Measurements from ENCODE around the gene KCTD4.

The KCTD4 gene

GRCh38 chr13:45225370-45225769, 24.5 kb upstream of the KCTD4 start:
- ATAC-seq: no peak

DNA sequence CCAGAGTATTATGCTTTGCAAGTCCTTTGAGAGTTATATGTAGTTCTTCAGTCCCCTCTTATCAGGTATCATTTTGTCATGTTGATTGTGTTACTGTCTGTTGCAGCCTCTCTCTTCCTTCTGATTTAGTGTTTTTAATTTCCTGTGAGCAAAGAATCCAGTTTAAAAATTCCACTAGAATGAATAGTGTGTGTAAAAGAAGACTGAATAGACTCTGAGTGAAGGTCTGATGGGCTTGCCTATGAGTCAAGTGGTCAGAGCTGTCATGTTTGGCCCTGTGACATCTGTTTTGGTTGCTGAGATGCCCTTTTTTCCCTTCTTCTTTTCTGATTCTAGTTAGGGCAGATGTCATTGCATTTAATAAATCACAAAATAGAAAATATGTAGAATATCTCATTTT, 23.3 kb upstream of the KCTD4 start:
- ATAC-seq: peak; percentile 63
- TF ChIP-seq, protein P1, sequence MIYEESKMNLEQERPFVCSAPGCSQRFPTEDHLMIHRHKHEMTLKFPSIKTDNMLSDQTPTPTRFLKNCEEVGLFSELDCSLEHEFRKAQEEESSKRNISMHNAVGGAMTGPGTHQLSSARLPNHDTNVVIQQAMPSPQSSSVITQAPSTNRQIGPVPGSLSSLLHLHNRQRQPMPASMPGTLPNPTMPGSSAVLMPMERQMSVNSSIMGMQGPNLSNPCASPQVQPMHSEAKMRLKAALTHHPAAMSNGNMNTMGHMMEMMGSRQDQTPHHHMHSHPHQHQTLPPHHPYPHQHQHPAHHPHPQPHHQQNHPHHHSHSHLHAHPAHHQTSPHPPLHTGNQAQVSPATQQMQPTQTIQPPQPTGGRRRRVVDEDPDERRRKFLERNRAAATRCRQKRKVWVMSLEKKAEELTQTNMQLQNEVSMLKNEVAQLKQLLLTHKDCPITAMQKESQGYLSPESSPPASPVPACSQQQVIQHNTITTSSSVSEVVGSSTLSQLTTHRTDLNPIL (CRISPR knock-in tag; IDR thresholded peaks at IDR 0.05; ENCODE audit: low read depth): no peak
- TF ChIP-seq ZNF565 (CRISPR knock-in tag; conservative IDR thresholded peaks at IDR 0.05; ENCODE audit: low read depth) (no peak), TSHZ2 (CRISPR knock-in tag; IDR thresholded peaks at IDR 0.05) (no peak), RARB (CRISPR knock-in tag; IDR thresholded peaks at IDR 0.05) (no peak), SNAI2 (CRISPR knock-in tag; IDR thresholded peaks at IDR 0.05) (no peak), ARNTL (CRISPR knock-in tag; IDR thresholded peaks at IDR 0.05; ENCODE audit: borderline replicate concordance, low read depth) (no peak), PPARA (CRISPR knock-in tag; IDR thresholded peaks at IDR 0.05; ENCODE audit: borderline replicate concordance) (no peak), ESRRG (CRISPR knock-in tag; IDR thresholded peaks at IDR 0.05) (no peak), CSDC2 (CRISPR knock-in tag; IDR thresholded peaks at IDR 0.05) (no peak)
- TF ChIP-seq, protein P2, sequence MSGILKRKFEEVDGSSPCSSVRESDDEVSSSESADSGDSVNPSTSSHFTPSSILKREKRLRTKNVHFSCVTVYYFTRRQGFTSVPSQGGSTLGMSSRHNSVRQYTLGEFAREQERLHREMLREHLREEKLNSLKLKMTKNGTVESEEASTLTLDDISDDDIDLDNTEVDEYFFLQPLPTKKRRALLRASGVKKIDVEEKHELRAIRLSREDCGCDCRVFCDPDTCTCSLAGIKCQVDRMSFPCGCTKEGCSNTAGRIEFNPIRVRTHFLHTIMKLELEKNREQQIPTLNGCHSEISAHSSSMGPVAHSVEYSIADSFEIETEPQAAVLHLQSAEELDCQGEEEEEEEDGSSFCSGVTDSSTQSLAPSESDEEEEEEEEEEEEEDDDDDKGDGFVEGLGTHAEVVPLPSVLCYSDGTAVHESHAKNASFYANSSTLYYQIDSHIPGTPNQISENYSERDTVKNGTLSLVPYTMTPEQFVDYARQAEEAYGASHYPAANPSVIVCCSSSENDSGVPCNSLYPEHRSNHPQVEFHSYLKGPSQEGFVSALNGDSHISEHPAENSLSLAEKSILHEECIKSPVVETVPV (CRISPR knock-in tag; IDR thresholded peaks at IDR 0.05): no peak

More at GRCh38 chr13:45225370-45225769, 24.5 kb upstream of the KCTD4 start:
- TF ChIP-seq ZNF565 (CRISPR knock-in tag; conservative IDR thresholded peaks at IDR 0.05; ENCODE audit: low read depth) (no peak), SNAI2 (CRISPR knock-in tag; IDR thresholded peaks at IDR 0.05) (no peak), TOX (CRISPR knock-in tag; IDR thresholded peaks at IDR 0.05; ENCODE audit: borderline replicate concordance) (no peak), RARB (CRISPR knock-in tag; IDR thresholded peaks at IDR 0.05) (no peak), ESRRG (CRISPR knock-in tag; IDR thresholded peaks at IDR 0.05) (no peak), TCF4 (CRISPR knock-in tag; IDR thresholded peaks at IDR 0.05; ENCODE audit: borderline replicate concordance) (no peak), GLIS3 (CRISPR knock-in tag; IDR thresholded peaks at IDR 0.05) (no peak), ZC3H10 (CRISPR knock-in tag; IDR thresholded peaks at IDR 0.05) (no peak), PPARA (CRISPR knock-in tag; IDR thresholded peaks at IDR 0.05; ENCODE audit: borderline replicate concordance) (no peak), ZFP30 (CRISPR knock-in tag; IDR thresholded peaks at IDR 0.05) (no peak), BACH2 (CRISPR knock-in tag; IDR thresholded peaks at IDR 0.05; ENCODE audit: borderline replicate concordance) (no peak), TSHZ2 (CRISPR knock-in tag; IDR thresholded peaks at IDR 0.05) (no peak), ZFP3 (CRISPR knock-in tag; IDR thresholded peaks at IDR 0.05) (no peak), CSDC2 (CRISPR knock-in tag; IDR thresholded peaks at IDR 0.05) (no peak), ARNTL (CRISPR knock-in tag; IDR thresholded peaks at IDR 0.05; ENCODE audit: borderline replicate concordance, low read depth) (no peak), ISL1 (CRISPR knock-in tag; IDR thresholded peaks at IDR 0.05) (no peak)
- TF ChIP-seq, protein P3, sequence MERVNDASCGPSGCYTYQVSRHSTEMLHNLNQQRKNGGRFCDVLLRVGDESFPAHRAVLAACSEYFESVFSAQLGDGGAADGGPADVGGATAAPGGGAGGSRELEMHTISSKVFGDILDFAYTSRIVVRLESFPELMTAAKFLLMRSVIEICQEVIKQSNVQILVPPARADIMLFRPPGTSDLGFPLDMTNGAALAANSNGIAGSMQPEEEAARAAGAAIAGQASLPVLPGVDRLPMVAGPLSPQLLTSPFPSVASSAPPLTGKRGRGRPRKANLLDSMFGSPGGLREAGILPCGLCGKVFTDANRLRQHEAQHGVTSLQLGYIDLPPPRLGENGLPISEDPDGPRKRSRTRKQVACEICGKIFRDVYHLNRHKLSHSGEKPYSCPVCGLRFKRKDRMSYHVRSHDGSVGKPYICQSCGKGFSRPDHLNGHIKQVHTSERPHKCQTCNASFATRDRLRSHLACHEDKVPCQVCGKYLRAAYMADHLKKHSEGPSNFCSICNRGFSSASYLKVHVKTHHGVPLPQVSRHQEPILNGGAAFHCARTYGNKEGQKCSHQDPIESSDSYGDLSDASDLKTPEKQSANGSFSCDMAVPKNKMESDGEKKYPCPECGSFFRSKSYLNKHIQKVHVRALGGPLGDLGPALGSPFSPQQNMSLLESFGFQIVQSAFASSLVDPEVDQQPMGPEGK (CRISPR knock-in tag; IDR thresholded peaks at IDR 0.05; ENCODE audit: borderline replicate concordance): no peak
- TF ChIP-seq, protein P4, sequence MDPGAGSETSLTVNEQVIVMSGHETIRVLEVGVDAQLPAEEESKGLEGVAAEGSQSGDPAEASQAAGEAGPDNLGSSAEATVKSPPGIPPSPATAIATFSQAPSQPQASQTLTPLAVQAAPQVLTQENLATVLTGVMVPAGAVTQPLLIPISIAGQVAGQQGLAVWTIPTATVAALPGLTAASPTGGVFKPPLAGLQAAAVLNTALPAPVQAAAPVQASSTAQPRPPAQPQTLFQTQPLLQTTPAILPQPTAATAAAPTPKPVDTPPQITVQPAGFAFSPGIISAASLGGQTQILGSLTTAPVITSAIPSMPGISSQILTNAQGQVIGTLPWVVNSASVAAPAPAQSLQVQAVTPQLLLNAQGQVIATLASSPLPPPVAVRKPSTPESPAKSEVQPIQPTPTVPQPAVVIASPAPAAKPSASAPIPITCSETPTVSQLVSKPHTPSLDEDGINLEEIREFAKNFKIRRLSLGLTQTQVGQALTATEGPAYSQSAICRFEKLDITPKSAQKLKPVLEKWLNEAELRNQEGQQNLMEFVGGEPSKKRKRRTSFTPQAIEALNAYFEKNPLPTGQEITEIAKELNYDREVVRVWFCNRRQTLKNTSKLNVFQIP (CRISPR knock-in tag; IDR thresholded peaks at IDR 0.05; ENCODE audit: borderline replicate concordance, low read depth): no peak
- TF ChIP-seq, protein P1 (CRISPR knock-in tag; IDR thresholded peaks at IDR 0.05; ENCODE audit: low read depth): no peak
- TF ChIP-seq, protein P2 (CRISPR knock-in tag; IDR thresholded peaks at IDR 0.05): no peak

Data from SK-N-SH treated with all-trans-retinoic acid at 6 μM for 48 hours (cell line).